Fibroblast of villous mesenchyme (primary cell): ENCODE measurements around the gene GPR50. TPM values are rescaled to one million over a fixed set of nuclear protein-coding genes. Genes with fewer than 3 reads are reported as not detected.

Experiments
- DNase-seq: peaks from one replicate; pipeline ENCODE4 v3.0.0-alpha.2; 2010; ENCODE audit warnings: low read depth
- H3K4me3 ChIP-seq: 2 replicates; pipeline ENCODE4 v1.5.1; 2011; ENCODE audit warnings: low read depth, mild to moderate bottlenecking, low read length
- CTCF ChIP-seq: IDR thresholded peaks from 2 replicates; pipeline ENCODE4 v1.5.1; 2012; ENCODE audit warnings: low read depth, mild to moderate bottlenecking, low read length; ENCODE audit not compliant: insufficient read depth
- small RNA-seq: library from RNA; depleted of rRNA; stranded (forward); fragments of <200 nt; gene quantifications from one replicate; pipeline ENCODE3, GENCODE V24; 2012
- total RNA-seq: library from RNA; depleted of rRNA; stranded (reverse); fragments of >200 nt; gene quantifications from 2 replicates; pipeline ENCODE4 v1.2.3, GENCODE V29; 2012

Gene GPR50
- total RNA-seq, 1 donor = not detected

- H3K4me3 ChIP-seq = no peak overlapping the region
- no peak for TF ChIP-seq CTCF
- no peak for DNase-seq
Observed at GRCh38 chrX:151225843-151226242, 49.5 kb downstream of the GPR50 start.

- DNase-seq = no peak
- H3K4me3 ChIP-seq = no peak overlapping the region
- TF ChIP-seq CTCF = no peak
Observed at GRCh38 chrX:151226941-151227340, 50.6 kb downstream of the GPR50 start.

DNA sequence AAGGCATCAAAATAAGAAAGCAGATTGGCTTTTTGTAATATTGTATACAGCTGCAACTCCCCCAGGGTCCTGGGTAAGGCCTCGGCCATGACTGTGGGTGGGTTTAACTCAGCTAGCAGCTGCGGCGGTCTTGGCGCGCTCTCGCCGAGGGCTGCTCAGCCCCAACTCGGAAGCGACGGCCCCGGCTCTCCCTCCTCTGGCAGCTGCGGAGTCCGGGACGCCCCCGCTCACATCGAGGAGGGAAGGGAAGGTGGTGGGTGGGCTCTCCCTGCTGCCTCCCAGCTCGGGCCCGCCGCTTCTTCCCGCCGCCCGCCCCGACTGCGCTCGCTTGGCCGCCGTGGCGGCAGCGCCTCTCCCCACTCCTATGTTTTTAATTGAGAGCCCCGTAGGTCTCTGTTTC is 51.2 kb downstream of the GPR50 start:
- no peak overlapping the region for H3K4me3 ChIP-seq
- TF ChIP-seq CTCF = no peak
- no peak for DNase-seq

DNA sequence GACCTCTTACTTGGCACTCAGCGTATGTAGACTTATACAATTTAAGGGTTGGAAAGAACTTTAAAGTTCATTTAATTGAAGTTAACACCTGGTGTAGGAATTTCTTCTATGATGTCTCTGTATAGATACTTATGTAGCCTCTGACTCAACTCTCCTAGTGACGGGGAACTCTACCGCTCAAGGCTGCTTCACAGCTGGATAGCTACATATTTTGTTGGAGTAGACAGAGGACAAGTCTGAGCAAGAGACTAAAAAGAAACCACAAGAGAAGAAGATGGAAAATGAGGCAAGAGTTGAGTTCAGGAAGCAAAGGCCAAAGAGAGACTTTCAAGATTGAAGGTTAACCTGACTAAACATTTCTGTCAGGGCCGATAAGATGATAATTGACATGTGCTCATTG is 52.6 kb downstream of the GPR50 start:
- H3K4me3 ChIP-seq = no peak overlapping the region
- no peak for DNase-seq
- TF ChIP-seq CTCF = no peak

Small RNA genes within 50 kb of the gene (small RNA-seq; reads per million reads assigned to genes)
- gene MIR4330 = not detected

Other genes starting within 250 kb of the GPR50 start
- 13.9 and 14.7 TPM in 2 replicates for gene HMGB3, start 193.2 kb upstream of the GPR50 start, total RNA-seq
- gene VMA21, start 220.6 kb downstream of the GPR50 start, total RNA-seq = 49.9 and 80.3 TPM in 2 replicates